ENCODE results near the gene SLC9A1. TPM values are rescaled to one million over a fixed set of nuclear protein-coding genes. Genes with fewer than 3 reads are reported as not detected.

The SLC9A1 gene
- total RNA-seq, 1 donor from 2014 or later = 28.8 TPM

- H3K36me3 Mint-ChIP-seq = no peaks in the 10 kb centered on the region
- H3K4me1 Mint-ChIP-seq (ENCODE audit: unreplicated experiment) = peaks cover 10% of the 10 kb centered on the region
- H3K27ac Mint-ChIP-seq = no peak overlapping the region
- H3K27me3 Mint-ChIP-seq = peaks cover 4% of the 10 kb centered on the region
- H3K9me3 Mint-ChIP-seq = no peaks in the 10 kb centered on the region
- TF ChIP-seq CTCF (conservative IDR thresholded peaks at IDR 0.05) = no peak
- DNase-seq (ENCODE audit: extremely low spot score, unreplicated experiment) = no peak
- no peak overlapping the region for H3K4me3 Mint-ChIP-seq
Measured at GRCh38 chr1:27068922-27069321, 86.0 kb downstream of the SLC9A1 start.

GRCh38 chr1:27065999-27066630, 88.8 kb downstream of the SLC9A1 start:
- H3K36me3 Mint-ChIP-seq = no peaks in the 10 kb centered on the region
- H3K27ac Mint-ChIP-seq = no peak overlapping the region
- H3K9me3 Mint-ChIP-seq = no peaks in the 10 kb centered on the region
- H3K27me3 Mint-ChIP-seq = peaks cover 2% of the 10 kb centered on the region
- H3K4me3 Mint-ChIP-seq = no peak overlapping the region
- H3K4me1 Mint-ChIP-seq (ENCODE audit: unreplicated experiment) = peaks cover 7% of the 10 kb centered on the region
- TF ChIP-seq CTCF (conservative IDR thresholded peaks at IDR 0.05) = no peak
- no peak for DNase-seq (ENCODE audit: extremely low spot score, unreplicated experiment)

- Mint-ChIP-seq H3K36me3 (no peaks in the 10 kb centered on the region), H3K9me3 (no peaks in the 10 kb centered on the region), H3K4me1 (ENCODE audit: unreplicated experiment) (peaks cover 21% of the 10 kb centered on the region), H3K27me3 (no peaks in the 10 kb centered on the region), H3K27ac (no peak overlapping the region), H3K4me3 (no peak overlapping the region)
- no peak for TF ChIP-seq CTCF (conservative IDR thresholded peaks at IDR 0.05)
- no peak for DNase-seq (ENCODE audit: extremely low spot score, unreplicated experiment)
Measured at GRCh38 chr1:27060891-27061290, 94.0 kb downstream of the SLC9A1 start.

- Mint-ChIP-seq H3K9me3 (no peaks in the 10 kb centered on the region), H3K27ac (no peak overlapping the region), H3K27me3 (no peaks in the 10 kb centered on the region), H3K4me1 (ENCODE audit: unreplicated experiment) (peaks cover 21% of the 10 kb centered on the region), H3K36me3 (no peaks in the 10 kb centered on the region), H3K4me3 (no peak overlapping the region)
- no peak for TF ChIP-seq CTCF (conservative IDR thresholded peaks at IDR 0.05)
- no peak for DNase-seq (ENCODE audit: extremely low spot score, unreplicated experiment)
Measured at GRCh38 chr1:27058966-27059669, 95.8 kb downstream of the SLC9A1 start.

DNA sequence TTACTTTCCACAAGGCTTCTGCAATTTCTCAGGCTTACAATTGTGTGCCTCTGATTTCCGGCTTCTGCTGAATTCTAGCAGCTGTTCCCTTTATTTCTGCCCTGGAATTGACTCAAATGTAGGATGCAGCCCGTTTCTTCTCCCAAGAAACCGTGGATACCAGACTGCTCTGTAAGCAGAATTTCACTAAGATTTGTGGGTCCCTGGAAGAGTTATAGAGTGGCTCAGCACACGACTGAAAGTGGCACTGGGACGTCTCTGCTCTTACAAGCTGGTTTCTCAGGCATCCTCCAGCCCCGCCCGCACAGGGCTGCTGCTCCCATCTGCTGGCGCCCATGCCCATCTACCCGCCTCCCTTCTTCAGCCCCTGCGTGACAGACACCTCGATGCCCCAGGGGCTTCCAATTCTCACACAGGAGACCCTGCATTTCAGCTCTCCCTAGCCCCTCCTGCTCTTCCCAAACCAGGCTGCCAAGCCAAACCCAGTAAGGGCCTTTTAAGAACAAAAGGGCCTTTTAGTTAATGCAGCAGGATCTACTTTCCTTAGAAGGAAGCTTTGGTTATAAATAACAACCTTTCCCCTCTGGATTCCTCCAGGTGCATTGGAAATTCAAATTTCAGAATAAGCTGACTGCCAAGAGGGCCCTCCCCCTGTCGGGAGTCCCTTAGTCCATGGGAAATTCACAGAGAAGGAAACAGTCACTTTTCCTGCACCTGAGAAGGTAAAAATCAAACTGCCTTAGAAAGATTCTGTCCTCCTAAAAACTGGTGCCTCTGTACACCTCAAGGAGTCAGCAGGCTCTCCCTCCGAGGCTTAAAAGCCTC, 96.9 kb downstream of the SLC9A1 start:
- no peak for DNase-seq (ENCODE audit: extremely low spot score, unreplicated experiment)
- no peaks in the 10 kb centered on the region for H3K27me3 Mint-ChIP-seq
- peak overlapping the region; percentile 9 for H3K27ac Mint-ChIP-seq
- H3K9me3 Mint-ChIP-seq = no peaks in the 10 kb centered on the region
- TF ChIP-seq CTCF (conservative IDR thresholded peaks at IDR 0.05) = no peak
- H3K36me3 Mint-ChIP-seq = no peaks in the 10 kb centered on the region
- peaks cover 21% of the 10 kb centered on the region for H3K4me1 Mint-ChIP-seq (ENCODE audit: unreplicated experiment)
- peak overlapping the region; percentile 14 for H3K4me3 Mint-ChIP-seq
